ENCODE results near the gene MPHOSPH9.
"Not testable (repeated sequence)": the region's sequence is repeated elsewhere in the genome, so short reads cannot be mapped to it uniquely, and the experiment has no call there.

Gene MPHOSPH9

DNA sequence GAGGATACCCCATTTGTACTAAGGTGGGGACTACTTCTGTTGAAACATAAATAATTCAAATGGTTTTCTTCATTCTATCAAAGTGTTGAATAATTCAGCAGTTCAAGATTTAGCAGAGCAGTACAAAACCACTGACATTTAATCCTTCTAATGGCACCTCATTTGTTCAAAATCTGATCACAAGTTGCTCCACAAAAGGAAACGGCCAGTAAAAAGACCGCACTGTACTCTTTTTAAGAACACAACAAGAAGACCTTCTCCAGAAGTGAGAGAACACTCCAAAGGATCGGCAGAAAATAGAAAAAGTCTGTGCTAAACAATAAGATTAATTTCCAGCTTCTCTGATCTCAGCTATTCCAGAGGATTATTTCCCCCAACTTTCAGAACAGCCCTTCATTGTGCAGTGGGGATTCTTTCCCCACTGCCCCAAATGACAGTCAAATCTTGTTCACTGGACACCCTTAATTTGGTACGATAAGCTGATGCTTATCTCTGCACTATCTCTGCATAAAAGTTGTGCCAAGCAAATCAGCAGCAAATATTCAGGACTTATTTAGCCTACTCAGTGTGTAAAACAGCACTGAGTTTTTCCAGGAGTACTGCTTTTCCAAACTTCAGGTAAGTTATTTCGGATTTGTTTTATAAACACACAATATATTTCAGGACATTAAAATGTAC lies 5.2 kb downstream of the MPHOSPH9 start:
- DNase-seq = no peak

DNA sequence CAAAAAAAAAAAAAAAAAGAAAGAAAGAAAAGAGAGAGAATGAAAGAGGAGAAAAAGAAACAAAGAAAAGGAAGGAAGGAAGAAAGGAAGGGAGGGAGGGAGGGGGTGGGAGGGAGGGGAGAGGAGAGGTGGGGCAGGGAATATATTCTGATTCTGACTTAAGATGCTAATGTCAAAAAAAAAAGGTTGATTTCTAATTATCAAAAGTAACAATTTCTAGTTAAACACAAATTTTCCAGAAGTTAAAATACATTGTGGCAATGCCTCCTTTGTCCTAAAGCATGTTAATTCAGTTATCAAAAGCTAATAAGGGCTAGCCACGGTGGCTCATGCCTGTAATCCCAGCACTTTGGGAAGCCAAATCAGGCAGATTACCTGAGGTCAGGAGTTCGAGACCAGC lies 7.5 kb downstream of the MPHOSPH9 start:
- DNase-seq = no peak

DNA sequence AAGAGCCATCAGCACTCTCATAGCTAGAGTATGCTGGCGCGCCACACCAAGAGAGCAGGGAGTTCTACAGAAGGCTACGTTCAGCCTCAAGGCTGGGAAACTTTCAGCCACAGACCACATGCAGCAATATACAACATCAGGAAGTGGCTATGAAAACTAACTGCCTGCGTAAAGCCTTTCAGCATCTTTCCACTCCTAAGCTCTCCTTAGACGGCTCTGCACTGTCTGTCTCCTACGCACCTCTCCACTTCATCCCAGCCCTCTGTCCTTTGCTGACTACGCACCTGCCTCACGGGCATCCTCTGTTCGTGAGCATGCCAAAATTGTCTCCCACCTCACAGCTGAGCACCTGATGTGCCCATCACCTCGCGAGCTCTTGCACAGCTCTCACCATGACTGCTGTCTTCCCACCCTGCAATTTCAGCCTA lies 9.7 kb downstream of the MPHOSPH9 start:
- DNase-seq = no peak

DNA sequence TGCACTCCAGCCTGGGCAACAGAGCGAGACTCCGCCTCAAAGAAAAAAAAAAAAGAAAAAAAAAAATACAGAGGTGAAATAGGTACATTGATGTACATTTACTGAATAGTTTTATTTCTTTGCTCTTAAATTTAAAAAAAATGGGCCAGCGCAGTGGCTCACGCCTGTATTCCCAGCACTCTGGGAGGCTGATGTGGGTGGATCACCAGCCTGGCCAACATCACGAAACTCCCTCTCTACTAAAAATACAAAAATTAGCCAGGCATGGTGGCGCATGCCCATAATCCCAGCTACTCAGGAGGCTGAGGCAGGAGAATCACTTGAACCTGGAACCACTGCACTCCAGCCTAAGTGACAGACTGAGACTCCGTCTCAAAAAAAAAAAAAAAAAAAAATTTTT lies 25.1 kb downstream of the MPHOSPH9 start:
- DNase-seq = not testable (repeated sequence)

DNA sequence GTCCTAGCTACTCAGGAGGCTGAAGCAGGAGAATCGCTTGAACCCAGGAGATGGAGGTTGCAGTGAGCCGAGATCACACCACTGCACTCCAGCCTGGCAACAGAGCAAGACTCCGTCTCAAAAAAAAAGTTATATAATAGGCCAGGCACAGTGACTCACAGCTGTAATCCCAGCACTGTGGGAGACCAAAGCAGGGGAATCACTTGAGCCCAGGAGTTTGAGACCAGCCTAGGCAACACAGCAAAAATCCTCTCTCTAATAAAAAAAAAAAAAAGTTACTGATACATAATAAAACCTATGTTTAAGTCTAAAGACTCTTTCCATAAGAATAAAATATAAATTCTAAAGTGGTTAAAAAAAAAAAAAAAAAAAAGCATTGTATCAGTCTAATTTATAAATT lies 26.1 kb downstream of the MPHOSPH9 start:
- DNase-seq = not testable (repeated sequence)

DNA sequence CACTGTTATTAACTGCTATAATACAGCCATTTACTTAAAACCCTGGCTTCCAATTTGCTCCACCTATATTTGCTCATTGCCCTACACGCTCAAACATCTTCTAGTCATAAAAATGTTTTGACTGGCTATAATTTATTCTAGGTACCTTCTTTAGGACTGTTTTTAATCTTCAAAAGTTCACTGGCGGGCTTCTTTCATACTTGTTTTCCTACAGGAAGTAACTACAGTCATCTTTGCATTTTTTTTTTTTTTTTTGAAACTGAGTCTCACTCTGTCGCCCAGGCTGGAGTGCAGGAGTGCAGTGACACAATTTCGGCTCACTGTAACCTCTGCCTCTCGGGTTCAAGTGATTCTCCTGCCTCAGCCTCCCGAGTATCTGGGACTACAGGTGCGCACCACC lies 32.5 kb downstream of the MPHOSPH9 start:
- DNase-seq = no peak

DNA sequence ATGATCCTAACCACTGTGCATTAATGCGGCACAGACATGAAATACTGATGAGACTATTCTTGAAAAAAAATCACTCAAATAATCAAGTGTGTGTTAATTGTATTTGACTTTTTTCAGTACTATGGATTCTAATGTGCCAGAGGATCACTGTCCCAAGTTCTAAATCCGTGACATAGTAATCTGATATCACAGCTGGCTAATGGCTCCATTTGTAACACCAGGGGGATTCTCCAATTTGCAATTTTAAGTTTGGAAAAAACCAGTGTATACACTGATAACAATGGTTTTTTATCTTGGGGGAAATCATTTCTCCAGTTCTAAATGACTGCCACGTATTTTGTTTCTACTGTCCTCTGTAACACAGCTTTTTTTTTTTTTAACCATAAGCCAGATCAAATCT lies 33.0 kb downstream of the MPHOSPH9 start:
- DNase-seq = no peak

DNA sequence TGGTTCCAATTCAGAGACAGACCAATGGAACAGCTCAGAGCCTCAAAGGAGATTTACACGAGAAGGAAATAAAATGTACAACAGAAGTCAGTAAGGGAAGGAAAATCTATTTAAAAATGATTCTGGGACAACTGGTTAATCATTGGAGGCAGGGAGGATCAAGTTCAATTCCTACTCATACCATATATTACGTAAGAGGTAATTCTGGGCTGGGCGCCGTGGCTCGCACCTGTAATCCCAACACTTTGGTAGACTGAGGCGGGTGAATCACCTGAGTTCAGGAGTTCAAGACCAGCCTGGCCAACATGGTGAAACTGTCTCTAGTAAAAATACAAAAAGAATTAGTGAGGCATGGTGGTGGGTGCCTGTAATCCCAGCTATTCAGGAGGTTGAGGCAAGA lies 45.3 kb downstream of the MPHOSPH9 start:
- no peak for DNase-seq

DNA sequence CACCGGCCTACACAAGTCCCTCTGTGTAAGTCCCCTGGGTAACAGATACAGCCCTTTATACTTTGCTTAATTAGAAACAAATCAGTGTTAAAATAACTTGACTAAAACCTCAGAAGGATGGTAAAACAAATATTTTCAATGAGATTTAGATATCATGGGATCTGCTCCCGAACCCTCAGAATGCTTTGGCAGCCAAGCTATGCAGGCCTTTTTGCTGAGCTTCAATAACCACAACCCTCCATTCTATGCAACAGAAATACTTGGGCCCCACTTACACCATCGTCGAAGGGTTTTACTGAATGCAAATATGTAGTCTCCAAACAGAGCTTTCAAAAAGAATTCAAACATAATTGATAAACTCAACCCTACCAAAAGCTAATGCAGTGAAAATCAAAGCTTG lies 52.8 kb downstream of the MPHOSPH9 start:
- DNase-seq = no peak

DNA sequence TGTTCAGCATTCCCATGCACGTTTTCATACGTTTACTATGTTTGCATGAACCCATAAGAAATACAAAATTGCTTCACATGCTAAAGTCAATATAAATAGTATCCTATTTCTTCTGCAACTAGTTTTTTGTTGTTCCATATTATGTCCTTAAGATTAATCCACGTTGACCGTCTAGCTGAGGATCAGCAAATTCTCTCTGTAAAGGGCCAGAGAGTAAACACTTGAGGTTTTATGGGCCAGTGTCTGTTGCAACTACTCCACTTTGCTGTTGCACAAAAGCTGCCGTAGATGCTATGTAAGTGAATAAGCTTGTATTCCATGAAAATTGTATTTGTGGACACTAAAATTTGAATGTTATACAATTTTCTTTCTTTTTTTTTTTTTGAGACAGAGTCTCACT lies 61.0 kb downstream of the MPHOSPH9 start:
- DNase-seq = no peak

DNA sequence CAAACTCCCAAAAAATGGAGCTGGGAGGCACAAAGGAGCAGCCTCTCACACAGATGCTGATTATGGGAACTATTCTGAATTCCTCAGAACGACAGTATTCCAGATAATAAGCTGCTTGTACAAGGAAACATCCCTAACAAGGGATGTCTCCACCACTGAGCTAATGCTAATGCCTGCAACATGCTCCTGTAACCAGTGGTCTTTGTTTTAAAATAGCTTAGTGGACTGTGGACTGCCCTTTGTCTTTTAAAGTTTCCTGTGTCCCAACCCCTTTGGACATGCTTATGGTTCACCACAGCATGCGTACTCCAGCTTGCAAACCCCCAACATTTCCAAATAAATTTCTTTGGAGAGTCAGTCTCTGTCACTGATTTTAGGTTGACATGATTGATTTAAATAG lies 65.6 kb downstream of the MPHOSPH9 start:
- no peak for DNase-seq

DNA sequence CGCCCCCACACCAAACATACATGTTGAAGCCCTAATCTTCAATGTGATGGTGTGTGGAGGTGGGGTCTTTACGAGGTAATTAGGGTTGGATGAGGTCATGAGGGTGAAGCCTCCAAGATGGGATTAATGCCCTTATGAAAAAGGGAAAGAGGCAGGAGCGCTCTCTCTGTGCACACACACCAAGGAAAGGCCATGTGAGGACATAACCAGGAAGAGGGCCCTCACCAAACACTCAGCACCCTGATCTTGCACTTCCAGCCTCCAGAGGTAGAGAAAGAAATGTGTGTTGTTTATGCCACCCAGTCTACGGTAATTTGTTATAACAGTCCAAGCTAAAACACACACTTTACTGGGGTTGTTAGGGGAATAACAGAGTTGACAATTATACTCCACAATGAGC lies 67.4 kb downstream of the MPHOSPH9 start:
- no peak for DNase-seq

DNA sequence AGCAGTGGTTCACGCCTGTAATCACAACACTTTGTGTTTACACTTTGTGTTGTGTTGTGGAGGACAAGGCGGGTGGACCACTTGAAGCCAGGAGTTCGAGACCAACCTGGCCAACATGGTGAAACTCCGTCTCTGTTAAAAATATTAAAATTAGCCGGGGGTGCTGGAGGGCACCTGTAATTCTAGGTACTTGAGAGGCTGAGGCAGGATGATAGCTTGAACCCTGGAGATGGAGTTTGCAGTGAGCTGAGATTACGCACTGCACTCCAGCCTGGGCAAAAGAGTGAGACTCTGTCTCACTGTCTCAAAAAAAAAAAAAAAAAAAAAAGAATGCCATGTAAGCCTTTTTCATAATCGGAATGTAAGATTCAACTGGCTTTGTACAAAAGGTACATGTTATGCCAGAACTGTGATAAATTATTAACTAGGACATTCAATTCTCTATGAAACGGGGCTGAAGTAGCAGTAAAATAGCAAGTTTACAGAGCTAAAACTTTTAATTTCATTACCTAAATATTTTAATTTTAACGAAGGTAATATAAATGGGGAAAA lies 68.2 kb downstream of the MPHOSPH9 start:
- DNase-seq = no peak

DNA sequence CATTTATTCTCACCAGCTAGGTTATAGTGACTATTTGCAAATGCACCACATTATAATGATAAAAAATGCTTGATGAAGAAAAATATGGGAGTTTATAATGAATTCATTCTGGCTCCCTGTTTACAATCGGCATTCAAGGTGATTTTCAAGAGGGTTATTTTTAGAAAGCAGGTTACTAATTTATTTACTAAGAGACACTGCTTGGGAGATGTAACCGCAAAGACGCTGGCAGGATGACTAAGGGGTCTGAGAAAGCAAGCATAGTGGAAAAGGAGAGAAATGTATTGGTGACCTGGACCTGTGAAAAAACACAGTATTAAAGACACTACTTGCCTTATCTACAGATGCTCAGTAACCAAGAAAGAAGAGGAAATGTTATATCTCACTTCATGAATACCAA lies 68.7 kb downstream of the MPHOSPH9 start:
- no peak for DNase-seq

DNA sequence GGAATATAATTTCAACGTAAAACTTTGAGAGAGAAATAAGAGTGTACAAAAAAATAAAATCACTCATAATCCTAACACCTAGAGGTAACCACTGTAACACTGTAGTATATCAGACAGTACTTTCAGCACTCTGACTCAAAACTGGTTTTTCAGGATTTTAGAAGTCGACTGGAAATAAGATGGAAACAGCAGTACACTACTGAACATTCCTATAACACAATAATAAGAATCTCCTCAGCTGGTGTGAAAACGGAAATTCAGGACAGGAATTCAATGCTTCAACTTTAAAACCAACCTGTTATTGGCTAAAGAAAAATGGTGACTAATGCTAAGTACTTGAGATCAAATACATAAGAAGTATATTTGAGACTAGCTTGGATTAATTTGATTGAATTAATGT lies 69.7 kb downstream of the MPHOSPH9 start:
- DNase-seq = no peak

DNA sequence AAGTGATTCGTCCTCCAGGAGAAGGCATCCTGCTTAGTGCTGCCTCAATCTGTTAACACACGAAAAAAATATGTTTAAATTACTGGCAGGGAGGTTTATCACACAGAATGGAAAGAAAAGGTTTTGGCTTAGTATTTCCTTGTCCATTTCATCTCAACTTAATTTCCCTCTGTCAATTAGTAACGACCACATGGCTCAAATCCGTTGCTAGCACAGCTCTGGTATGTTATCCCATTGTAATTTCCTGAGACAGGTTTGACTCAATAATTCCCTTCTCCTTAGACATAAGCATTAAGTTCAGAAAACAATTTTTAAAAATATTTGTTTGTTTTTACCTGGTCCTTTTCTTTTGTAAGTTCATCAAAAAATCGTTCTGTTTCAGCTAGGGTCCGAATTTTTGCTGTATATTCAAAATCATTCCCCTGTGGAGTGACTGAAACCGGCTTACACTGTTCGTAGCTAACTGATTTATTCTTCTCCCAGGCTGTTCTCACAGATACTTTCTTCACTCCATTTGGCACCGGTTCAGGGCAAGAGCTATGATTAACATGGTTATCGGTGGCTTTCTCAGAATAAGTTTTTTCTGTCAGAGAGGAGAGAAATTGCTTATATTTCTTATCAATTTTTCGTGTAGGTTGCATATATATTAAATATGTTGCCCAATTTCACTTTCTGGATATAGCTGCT lies 72.0 kb downstream of the MPHOSPH9 start:
- no peak for DNase-seq

DNA sequence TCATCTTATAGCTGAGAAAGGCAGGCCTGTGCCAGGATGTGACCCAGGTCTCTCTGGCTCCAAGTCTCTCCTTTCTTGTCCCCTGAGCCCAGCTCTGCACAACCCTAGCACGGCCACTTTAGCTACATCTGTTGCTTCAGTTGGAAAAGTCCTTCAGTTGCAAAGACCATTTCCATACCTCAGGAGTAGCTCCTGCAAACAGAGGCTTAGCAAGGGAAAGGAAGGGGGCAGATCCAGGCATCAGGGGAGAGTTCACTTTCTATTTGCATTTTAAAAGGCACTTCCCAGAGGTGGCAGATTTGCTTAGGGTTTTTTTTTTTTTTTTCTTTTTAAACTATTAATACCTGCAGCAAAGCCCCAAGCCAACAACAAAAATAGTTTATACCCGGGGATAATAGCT lies 79.0 kb downstream of the MPHOSPH9 start:
- DNase-seq = no peak

DNA sequence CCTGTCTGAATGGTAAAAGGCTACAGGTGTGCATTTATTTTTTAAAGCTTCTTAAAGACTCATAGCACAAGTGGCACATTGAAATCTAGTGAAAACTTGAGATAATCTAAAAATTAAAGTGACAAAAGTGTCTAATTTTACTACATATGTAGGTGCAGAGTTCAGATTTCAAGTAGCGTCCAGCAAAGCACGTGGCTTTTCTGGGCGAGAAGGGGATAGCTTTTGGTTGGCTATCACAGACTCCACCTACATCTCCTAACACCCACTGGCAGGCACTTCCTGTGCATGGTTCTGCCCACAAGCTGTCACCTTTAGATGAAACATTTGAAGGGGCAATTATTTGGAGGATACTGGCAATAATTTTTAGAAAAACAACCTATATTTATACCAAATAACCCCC lies 80.1 kb downstream of the MPHOSPH9 start:
- DNase-seq = no peak

DNA sequence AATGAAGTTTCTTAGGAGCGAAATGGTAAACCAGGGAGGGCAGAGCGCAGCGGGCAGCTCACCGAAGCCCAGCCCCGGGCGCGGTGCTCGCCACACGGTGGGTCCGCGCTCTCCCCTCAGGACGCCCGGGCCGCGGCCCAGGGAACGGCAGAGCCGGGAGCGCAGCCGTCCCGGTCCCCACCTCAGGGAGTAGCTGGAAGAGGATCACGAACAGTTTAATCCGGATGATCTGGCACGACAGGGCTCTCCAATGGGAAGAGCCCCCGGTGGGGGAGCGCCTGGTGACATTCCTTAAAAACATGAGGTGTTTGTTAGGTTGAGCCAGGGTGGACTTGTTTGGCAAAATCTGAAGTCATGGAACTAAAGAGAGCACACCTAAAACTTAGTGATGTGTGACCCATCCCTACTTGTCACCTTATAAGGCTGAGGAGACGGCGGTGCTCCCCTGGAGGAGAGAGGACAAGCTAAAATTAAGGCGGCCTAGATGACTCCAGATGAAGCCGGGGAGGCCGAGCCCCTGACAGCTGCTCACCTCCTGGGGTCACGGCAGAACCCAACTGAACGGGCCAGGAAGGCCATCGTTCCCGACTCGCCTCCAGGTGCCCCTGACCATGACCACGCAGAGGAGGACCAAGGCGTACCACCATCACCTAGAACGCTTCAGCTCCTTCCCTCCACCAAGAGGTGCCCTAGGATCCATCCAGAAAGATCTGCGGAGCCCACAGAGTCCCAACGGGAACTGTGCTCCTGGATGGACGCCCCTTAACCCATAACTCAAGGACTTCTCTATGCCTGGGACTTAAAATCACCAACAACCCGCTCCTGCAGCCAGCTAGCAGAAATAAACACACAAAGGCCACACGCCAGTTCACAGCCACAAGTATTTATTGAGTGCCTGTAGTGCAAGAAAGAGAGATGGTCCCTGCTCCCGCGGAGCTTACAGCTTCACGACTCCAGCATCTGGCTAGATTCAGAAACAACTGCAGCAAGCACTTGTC lies 81.2 kb downstream of the MPHOSPH9 start:
- no peak for DNase-seq

DNA sequence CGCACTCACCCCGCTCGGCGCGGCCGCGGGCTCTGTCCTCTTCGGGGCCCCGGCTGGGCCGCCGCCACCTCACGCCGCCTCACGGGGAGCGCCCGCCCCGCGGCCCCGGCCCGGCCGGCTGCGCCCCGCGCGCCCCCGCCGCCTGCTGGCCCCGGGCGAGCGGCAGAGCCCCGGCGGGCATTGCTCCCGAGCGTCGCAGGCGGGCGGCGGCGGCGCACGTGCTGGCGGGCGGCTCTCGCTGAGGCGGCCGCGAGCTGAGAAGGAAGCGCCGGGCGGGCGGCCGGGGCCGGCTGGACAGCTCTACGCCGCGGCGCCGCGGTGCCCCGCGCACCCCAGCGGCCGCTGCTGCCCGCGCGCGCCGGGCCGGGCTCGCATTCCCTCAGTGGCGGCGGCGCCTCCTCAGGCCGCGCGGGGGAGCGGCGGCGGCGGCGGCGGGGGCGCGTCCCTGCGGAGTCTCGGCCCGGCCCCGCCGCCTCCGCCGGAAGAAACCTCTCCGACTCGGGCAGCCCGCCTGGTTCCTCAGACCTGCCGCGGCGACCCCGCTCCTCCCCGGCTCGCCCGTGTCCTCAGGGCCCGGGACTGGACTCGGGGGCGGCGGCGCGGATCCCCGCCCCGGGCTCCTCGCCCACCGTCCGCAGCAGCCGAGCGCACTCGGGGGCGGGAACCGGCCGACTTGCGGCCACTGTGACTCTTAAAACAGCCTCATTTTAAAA lies 82.0 kb downstream of the MPHOSPH9 start, which contains the start of gene PITPNM2:
Gene PITPNM2 (minus strand): TSS at position 347 of the 713 bp plus-strand sequence. CDS start 116,500 bp downstream, outside the sequence.
- peak; percentile 27 to 49 for DNase-seq

DNA sequence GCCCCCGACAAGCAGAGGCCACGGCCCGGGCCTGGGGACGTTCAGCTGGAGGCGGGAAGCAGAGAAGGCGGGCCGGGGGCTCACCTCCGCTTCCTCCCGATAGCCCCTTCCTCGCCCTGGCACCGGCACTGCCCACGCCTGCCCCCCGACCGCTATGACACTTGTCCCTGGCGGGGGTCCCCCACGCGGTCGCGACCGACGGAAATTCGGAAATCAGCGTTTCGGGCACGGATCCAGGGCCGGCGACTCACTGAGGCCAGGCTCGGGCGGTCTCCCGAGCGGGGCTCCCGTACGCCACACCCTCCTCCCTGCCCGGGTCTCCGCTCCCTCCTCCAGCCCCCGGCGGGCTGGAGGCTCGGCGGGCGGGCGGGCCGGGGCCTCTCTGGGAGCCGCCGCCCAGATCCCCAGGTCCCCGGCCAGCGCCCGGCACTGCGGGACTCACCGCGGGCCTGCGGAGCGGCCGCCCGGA lies 82.6 kb downstream of the MPHOSPH9 start:
- peak in 1 of 2 donors; percentile 2 for DNase-seq
